ENCODE results near the gene FUS. TPM values are rescaled to one million over a fixed set of nuclear protein-coding genes. Genes with fewer than 3 reads are reported as not detected.

The FUS gene
- total RNA-seq, 4 donors from 2014 or later: 52.5 to 121 (median 58.9) TPM

GRCh38 chr16:31184888-31185287, 4.9 kb downstream of the FUS start:
- TF ChIP-seq EP300 (IDR thresholded peaks at IDR 0.05) (no peak), CTCF (IDR thresholded peaks at IDR 0.05) (no peak), POLR2A (IDR thresholded peaks at IDR 0.05) (no peak), POLR2AphosphoS5 (IDR thresholded peaks at IDR 0.05) (no peak)
- H3K9me3 ChIP-seq: no peaks in the 10 kb centered on the region
- H3K4me1 ChIP-seq: peaks cover 40% of the 10 kb centered on the region
- WGBS: 93% methylated on average over 14 of the region's 14 CpGs
- H3K4me3 ChIP-seq: no peak overlapping the region
- H3K27me3 ChIP-seq: no peaks in the 10 kb centered on the region
- DNase-seq (ENCODE audit: low spot score in 2 of 2): no peak
- peaks cover 76% of the 10 kb centered on the region for H3K36me3 ChIP-seq
- H3K27ac ChIP-seq: no peak overlapping the region

- DNase-seq (ENCODE audit: low spot score in 2 of 2): no peak
- no peak for TF ChIP-seq EP300 (IDR thresholded peaks at IDR 0.05)
- no peak for TF ChIP-seq CTCF (IDR thresholded peaks at IDR 0.05)
- no peak for TF ChIP-seq POLR2AphosphoS5 (IDR thresholded peaks at IDR 0.05)
- no peaks in the 10 kb centered on the region for H3K9me3 ChIP-seq
- H3K36me3 ChIP-seq: peaks cover 80% of the 10 kb centered on the region
- peaks cover 40% of the 10 kb centered on the region for H3K4me1 ChIP-seq
- no peaks in the 10 kb centered on the region for H3K27me3 ChIP-seq
- WGBS: 63% methylated on average over 5 of the region's 5 CpGs
- H3K4me3 ChIP-seq: no peak overlapping the region
- H3K27ac ChIP-seq: no peak overlapping the region
These were observed 5.4 kb downstream of the FUS start for GRCh38 chr16:31185339-31185738.

- H3K27me3 ChIP-seq: no peaks in the 10 kb centered on the region
- peaks cover 89% of the 10 kb centered on the region for H3K36me3 ChIP-seq
- H3K9me3 ChIP-seq: no peaks in the 10 kb centered on the region
- peaks cover 36% of the 10 kb centered on the region for H3K4me1 ChIP-seq
- H3K27ac ChIP-seq: no peak overlapping the region
- WGBS: 83% methylated on average over 7 of the region's 7 CpGs
- H3K4me3 ChIP-seq: no peak overlapping the region
- DNase-seq (ENCODE audit: low spot score in 2 of 2): no peak
- TF ChIP-seq CTCF (IDR thresholded peaks at IDR 0.05) (no peak), POLR2AphosphoS5 (IDR thresholded peaks at IDR 0.05) (no peak), EP300 (IDR thresholded peaks at IDR 0.05) (no peak), POLR2A (IDR thresholded peaks at IDR 0.05) (no peak)
These were observed 6.2 kb downstream of the FUS start for GRCh38 chr16:31186176-31186575.

GRCh38 chr16:31186930-31187807, 7.2 kb downstream of the FUS start:
- Histone ChIP-seq H3K9me3 (no peaks in the 10 kb centered on the region), H3K4me1 (peaks cover 26% of the 10 kb centered on the region), H3K27me3 (no peaks in the 10 kb centered on the region), H3K27ac (no peak overlapping the region), H3K36me3 (peaks cover 99% of the 10 kb centered on the region), H3K4me3 (no peak overlapping the region)
- TF ChIP-seq CTCF (IDR thresholded peaks at IDR 0.05) (no peak), EP300 (IDR thresholded peaks at IDR 0.05) (no peak), POLR2AphosphoS5 (IDR thresholded peaks at IDR 0.05) (no peak), POLR2A (IDR thresholded peaks at IDR 0.05) (no peak)
- DNase-seq (ENCODE audit: low spot score in 2 of 2): no peak
- 79% methylated on average over 10 of the region's 10 CpGs for WGBS

GRCh38 chr16:31187808-31188189, 7.9 kb downstream of the FUS start:
- WGBS: 80% methylated on average over 8 of the region's 8 CpGs
- Histone ChIP-seq H3K4me1 (peaks cover 20% of the 10 kb centered on the region), H3K27me3 (no peaks in the 10 kb centered on the region), H3K9me3 (no peaks in the 10 kb centered on the region), H3K36me3 (peaks cover 99% of the 10 kb centered on the region), H3K27ac (no peak overlapping the region), H3K4me3 (no peak overlapping the region)
- DNase-seq (ENCODE audit: low spot score in 2 of 2): no peak
- TF ChIP-seq POLR2AphosphoS5 (IDR thresholded peaks at IDR 0.05) (no peak), EP300 (IDR thresholded peaks at IDR 0.05) (no peak), CTCF (IDR thresholded peaks at IDR 0.05) (no peak), POLR2A (IDR thresholded peaks at IDR 0.05) (no peak)

Measured in suprapubic skin (tissue), 4 donors.